ENCODE data around the gene HM13.

The HM13 gene

DNA sequence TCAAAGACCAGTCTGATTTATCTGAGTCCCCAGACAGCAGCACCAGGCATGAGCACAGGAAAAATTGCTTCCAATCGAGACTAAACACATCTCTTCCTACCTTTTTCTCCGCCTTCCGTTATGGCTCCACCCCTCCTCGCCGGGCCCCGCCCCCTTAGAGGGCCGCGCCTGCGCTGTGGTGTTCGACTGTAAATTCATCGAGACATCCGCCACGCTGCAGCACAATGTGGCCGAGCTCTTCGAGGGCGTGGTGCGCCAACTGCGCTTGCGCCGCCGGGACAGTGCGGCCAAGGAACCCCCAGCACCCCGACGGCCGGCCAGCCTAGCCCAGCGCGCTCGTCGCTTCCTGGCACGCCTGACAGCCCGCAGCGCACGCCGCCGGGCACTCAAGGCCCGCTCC, 30.2 kb upstream of the HM13 start:
- no peaks in the 10 kb centered on the region for H3K9me2 ChIP-seq (replicated peaks; ENCODE audit: control insufficient read depth, low read length)
- H3K27me3 ChIP-seq (ENCODE audit: control insufficient read depth, low read length) = peaks cover 4% of the 10 kb centered on the region; the same call in 1 of the 2 replicates
- H3K4me3 ChIP-seq (ENCODE audit: low read length) = no peak overlapping the region
- H3K36me3 ChIP-seq (ENCODE audit: control insufficient read depth, low read length) = no peaks in the 10 kb centered on the region
- H3K27ac ChIP-seq (ENCODE audit: low read depth, low read length) = no peak overlapping the region
- H3F3A ChIP-seq (ENCODE audit: control insufficient read depth, insufficient read depth) = no peaks in the 10 kb centered on the region
- H3K79me2 ChIP-seq (ENCODE audit: control insufficient read depth, low read length) = no peaks in the 10 kb centered on the region
- H3K4me1 ChIP-seq (ENCODE audit: control insufficient read depth, low read length) = no peaks in the 10 kb centered on the region
- H3K4me2 ChIP-seq (ENCODE audit: low read length) = no peak overlapping the region
- H3K9me3 ChIP-seq (ENCODE audit: control insufficient read depth, insufficient read depth, low read length) = no peaks in the 10 kb centered on the region
- TF ChIP-seq, protein P1, sequence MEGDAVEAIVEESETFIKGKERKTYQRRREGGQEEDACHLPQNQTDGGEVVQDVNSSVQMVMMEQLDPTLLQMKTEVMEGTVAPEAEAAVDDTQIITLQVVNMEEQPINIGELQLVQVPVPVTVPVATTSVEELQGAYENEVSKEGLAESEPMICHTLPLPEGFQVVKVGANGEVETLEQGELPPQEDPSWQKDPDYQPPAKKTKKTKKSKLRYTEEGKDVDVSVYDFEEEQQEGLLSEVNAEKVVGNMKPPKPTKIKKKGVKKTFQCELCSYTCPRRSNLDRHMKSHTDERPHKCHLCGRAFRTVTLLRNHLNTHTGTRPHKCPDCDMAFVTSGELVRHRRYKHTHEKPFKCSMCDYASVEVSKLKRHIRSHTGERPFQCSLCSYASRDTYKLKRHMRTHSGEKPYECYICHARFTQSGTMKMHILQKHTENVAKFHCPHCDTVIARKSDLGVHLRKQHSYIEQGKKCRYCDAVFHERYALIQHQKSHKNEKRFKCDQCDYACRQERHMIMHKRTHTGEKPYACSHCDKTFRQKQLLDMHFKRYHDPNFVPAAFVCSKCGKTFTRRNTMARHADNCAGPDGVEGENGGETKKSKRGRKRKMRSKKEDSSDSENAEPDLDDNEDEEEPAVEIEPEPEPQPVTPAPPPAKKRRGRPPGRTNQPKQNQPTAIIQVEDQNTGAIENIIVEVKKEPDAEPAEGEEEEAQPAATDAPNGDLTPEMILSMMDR (IDR thresholded peaks at IDR 0.05; ENCODE audit: low read depth, low read length, poor library complexity, severe bottlenecking) = no peak
- no peak for TF ChIP-seq EZH2phosphoT487 (IDR thresholded peaks at IDR 0.05; ENCODE audit: borderline replicate concordance, low read length)
- no peaks in the 10 kb centered on the region for H4K20me1 ChIP-seq (ENCODE audit: control insufficient read depth, insufficient read depth, low read depth, low read length)

DNA sequence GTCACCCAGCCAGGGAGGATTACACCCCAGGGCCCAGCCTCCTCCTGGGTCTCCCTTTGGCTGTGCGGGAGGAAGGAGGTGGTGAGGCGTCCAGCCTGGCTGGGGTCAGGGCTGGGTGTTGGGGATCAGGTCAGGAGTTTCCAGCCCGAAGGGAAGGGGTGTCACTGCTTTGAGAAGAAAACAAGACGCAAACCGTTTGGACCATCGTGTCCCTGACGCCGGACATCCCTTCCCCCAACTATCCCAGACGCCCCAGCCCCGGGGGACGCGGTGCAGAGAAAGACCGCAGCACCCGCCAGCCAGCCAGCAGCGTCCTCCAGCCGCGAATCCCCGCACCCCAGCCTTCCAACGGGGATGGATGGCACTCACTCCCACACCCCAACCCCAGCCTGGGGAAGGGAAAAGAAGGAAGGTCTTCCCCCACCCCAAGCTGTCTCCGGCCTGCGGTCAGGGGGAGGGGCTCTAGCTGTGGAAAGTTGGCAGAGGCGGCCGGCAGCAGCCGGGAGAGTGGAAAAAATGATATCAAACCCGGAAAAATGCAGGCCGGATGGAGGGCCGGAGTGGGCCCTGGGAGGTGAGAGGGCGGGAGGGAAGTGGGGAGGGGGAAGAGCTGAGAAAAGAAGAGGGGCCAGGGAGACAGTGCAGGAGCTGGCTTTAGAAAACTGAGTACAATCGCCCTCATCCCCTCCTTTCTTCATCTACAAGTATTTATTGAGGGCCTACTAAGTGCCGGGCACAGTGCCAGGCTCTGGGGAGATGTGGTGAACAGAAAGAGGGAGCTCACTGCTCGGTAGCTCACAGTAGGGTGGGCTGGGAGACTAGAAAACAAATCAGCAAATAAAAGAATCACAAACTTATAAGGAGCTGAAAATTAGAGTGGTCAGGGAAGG, 28.5 kb upstream of the HM13 start:
- H3K9me2 ChIP-seq (replicated peaks; ENCODE audit: control insufficient read depth, low read length) = no peaks in the 10 kb centered on the region
- no peaks in the 10 kb centered on the region for H3K79me2 ChIP-seq (ENCODE audit: control insufficient read depth, low read length)
- no peaks in the 10 kb centered on the region for H3F3A ChIP-seq (ENCODE audit: control insufficient read depth, insufficient read depth)
- H3K4me3 ChIP-seq (ENCODE audit: low read length) = no peak overlapping the region
- H3K27me3 ChIP-seq (ENCODE audit: control insufficient read depth, low read length) = peaks cover 4% of the 10 kb centered on the region; the same call in 1 of the 2 replicates
- no peak overlapping the region for H3K4me2 ChIP-seq (ENCODE audit: low read length)
- no peaks in the 10 kb centered on the region for H3K4me1 ChIP-seq (ENCODE audit: control insufficient read depth, low read length)
- no peak overlapping the region for H3K27ac ChIP-seq (ENCODE audit: low read depth, low read length)
- TF ChIP-seq, protein P1 (IDR thresholded peaks at IDR 0.05; ENCODE audit: low read depth, low read length, poor library complexity, severe bottlenecking) = no peak
- TF ChIP-seq EZH2phosphoT487 (IDR thresholded peaks at IDR 0.05; ENCODE audit: borderline replicate concordance, low read length) = no peak
- no peaks in the 10 kb centered on the region for H3K36me3 ChIP-seq (ENCODE audit: control insufficient read depth, low read length)
- no peaks in the 10 kb centered on the region for H4K20me1 ChIP-seq (ENCODE audit: control insufficient read depth, insufficient read depth, low read depth, low read length)
- no peaks in the 10 kb centered on the region for H3K9me3 ChIP-seq (ENCODE audit: control insufficient read depth, insufficient read depth, low read length)

DNA sequence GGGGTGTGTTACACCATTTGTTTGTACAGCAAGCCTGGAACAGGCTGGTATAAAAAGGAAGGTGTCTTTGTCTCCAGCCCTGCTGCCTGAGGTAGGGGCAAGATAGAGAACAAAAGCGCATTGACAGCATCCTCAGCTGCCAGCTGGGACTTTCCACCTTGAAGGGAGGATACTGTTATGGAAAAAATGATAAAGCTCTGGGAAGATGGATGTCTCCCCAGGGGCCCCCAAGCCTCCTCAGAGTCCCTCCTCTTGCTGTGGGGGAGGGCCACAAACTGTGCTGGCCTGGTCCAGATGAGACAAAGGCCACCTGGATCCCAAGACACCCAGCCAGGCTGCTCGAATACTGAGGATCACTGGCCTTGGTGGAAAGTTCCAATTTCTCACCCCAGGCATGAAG, 26.1 kb upstream of the HM13 start:
- Histone ChIP-seq H3K9me2 (replicated peaks; ENCODE audit: control insufficient read depth, low read length) (no peaks in the 10 kb centered on the region), H4K20me1 (ENCODE audit: control insufficient read depth, insufficient read depth, low read depth, low read length) (no peaks in the 10 kb centered on the region), H3K4me2 (ENCODE audit: low read length) (no peak overlapping the region), H3K9me3 (ENCODE audit: control insufficient read depth, insufficient read depth, low read length) (no peaks in the 10 kb centered on the region), H3K36me3 (ENCODE audit: control insufficient read depth, low read length) (no peaks in the 10 kb centered on the region), H3F3A (ENCODE audit: control insufficient read depth, insufficient read depth) (no peaks in the 10 kb centered on the region), H3K27me3 (ENCODE audit: control insufficient read depth, low read length) (no peaks in the 10 kb centered on the region), H3K79me2 (ENCODE audit: control insufficient read depth, low read length) (no peaks in the 10 kb centered on the region), H3K4me3 (ENCODE audit: low read length) (no peak overlapping the region), H3K4me1 (ENCODE audit: control insufficient read depth, low read length) (no peaks in the 10 kb centered on the region), H3K27ac (ENCODE audit: low read depth, low read length) (no peak overlapping the region)
- TF ChIP-seq EZH2phosphoT487 (IDR thresholded peaks at IDR 0.05; ENCODE audit: borderline replicate concordance, low read length) = no peak
- TF ChIP-seq, protein P1 (IDR thresholded peaks at IDR 0.05; ENCODE audit: low read depth, low read length, poor library complexity, severe bottlenecking) = no peak
